Spinal cord (tissue), 10 donors: ENCODE data around the gene IFI27L2. TPM values are rescaled to one million over a fixed set of nuclear protein-coding genes. Genes with fewer than 3 reads are reported as not detected.

Experiments used
- DNase-seq, 6 donors: peaks; one replicate each; pipeline versions ENCODE4 v3.0.0 to v3.0.0-alpha.2; 2013 to 2015; ENCODE audit warnings: low spot score in 6 of 6, low read depth in 4 of 6
- H3K27ac ChIP-seq: one replicate; pipeline ENCODE4 v1.5.1; 2013; ENCODE audit warnings: low read depth, low read length, control low read depth
- H3K27me3 ChIP-seq: one replicate; pipeline ENCODE4 v1.6.1; 2013; ENCODE audit warnings: low read length; ENCODE audit not compliant: control insufficient read depth, insufficient read depth
- H3K36me3 ChIP-seq: one replicate; pipeline ENCODE4 v1.6.1; 2013; ENCODE audit warnings: low read length; ENCODE audit not compliant: control insufficient read depth, insufficient read depth
- H3K4me1 ChIP-seq: one replicate; pipeline ENCODE4 v1.6.1; 2013; ENCODE audit warnings: low read length; ENCODE audit not compliant: control insufficient read depth, insufficient read depth
- H3K4me3 ChIP-seq: one replicate; pipeline ENCODE4 v1.5.1; 2013; ENCODE audit warnings: low read depth, low read length, control low read depth
- H3K9me3 ChIP-seq: one replicate; pipeline ENCODE4 v1.6.1; 2013; ENCODE audit warnings: low read length; ENCODE audit not compliant: control insufficient read depth, insufficient read depth
- WGBS: methylation state at CpG from one replicate; pipeline ENCODE4 v1.1.5; 2013; ENCODE audit warnings: missing lambda C conversion rate; ENCODE audit not compliant: insufficient coverage; 5-methylcytosine and 5-hydroxymethylcytosine counted together
- long read RNA-seq, 4 donors: transcript quantifications; one replicate each; lab custom pipeline, GENCODE V29; 2026
- polyA plus RNA-seq, 2 donors: library from polyadenylated mRNA; unstranded; fragments of 120-200 nt; gene quantifications; one replicate each; pipeline ENCODE4 v1.2.1, GENCODE V29; 2013; ENCODE audit not compliant: insufficient read length in 2 of 2
- total RNA-seq, 2 donors: library from RNA; depleted of rRNA in 1 of 2; stranded (reverse); fragments of 120-200 nt in 1 of 2; fragments of >200 nt in 1 of 2; gene quantifications; one replicate each; pipeline versions ENCODE4 v1.2.3 to v1.2.4, GENCODE V29; 2013 to 2014
- donor health status: healthy.

Gene IFI27L2
- 100 to 1,000 TPM in 1 of 2 donors, 10 to 100 TPM in 1; 38.4 to 110 TPM for total RNA-seq
- 100 to 1,000 TPM in 1 of 2 donors, 10 to 100 TPM in 1; 96.4 to 114 TPM for polyA plus RNA-seq
- long read RNA-seq, donor 1, transcript IFI27L2-203 (2 exons, 676 nt), result minor isoform, 13 of 112 reads
- long read RNA-seq, donor 1, transcript IFI27L2-201 (4 exons, 511 nt), result major isoform, 76 of 112 reads
- long read RNA-seq, donor 1, transcript IFI27L2-204 (3 exons, 516 nt), result minor isoform, 22 of 112 reads
- long read RNA-seq, donor 1, partial matches to known transcripts, result 0 of 112 reads
- long read RNA-seq, donor 1, other reads (novel, unspliced or antisense), result 0 of 112 reads
- long read RNA-seq, donor 2, transcript IFI27L2-203 (2 exons, 676 nt), result minor isoform, 6 of 51 reads
- long read RNA-seq, donor 2, transcript IFI27L2-201 (4 exons, 511 nt), result major isoform, 28 of 51 reads
- long read RNA-seq, donor 2, transcript IFI27L2-204 (3 exons, 516 nt), result minor isoform, 16 of 51 reads
- long read RNA-seq, donor 2, partial matches to known transcripts, result 0 of 51 reads
- long read RNA-seq, donor 2, other reads (novel, unspliced or antisense), result 0 of 51 reads
- long read RNA-seq, donor 3, transcript IFI27L2-203 (2 exons, 676 nt), result minor isoform, 8 of 47 reads
- long read RNA-seq, donor 3, transcript IFI27L2-204 (3 exons, 516 nt), result minor isoform, 6 of 47 reads
- long read RNA-seq, donor 3, transcript IFI27L2-201 (4 exons, 511 nt), result major isoform, 33 of 47 reads
- long read RNA-seq, donor 3, partial matches to known transcripts, result 0 of 47 reads
- long read RNA-seq, donor 3, other reads (novel, unspliced or antisense), result 0 of 47 reads
- long read RNA-seq, donor 4, transcript IFI27L2-204 (3 exons, 516 nt), result minor isoform, 21 of 112 reads
- long read RNA-seq, donor 4, transcript IFI27L2-203 (2 exons, 676 nt), result minor isoform, 12 of 112 reads
- long read RNA-seq, donor 4, transcript IFI27L2-201 (4 exons, 511 nt), result major isoform, 78 of 112 reads
- long read RNA-seq, donor 4, partial matches to known transcripts, result 0 of 112 reads
- long read RNA-seq, donor 4, other reads (novel, unspliced or antisense), result 0 of 112 reads

GRCh38 chr14:94129111-94129757 lies at the start of gene IFI27L2:
IFI27L2 (minus strand) TSS chr14:94129604; CDS start chr14:94129564, 40 bp downstream.
- Histone ChIP-seq H3K36me3 (no peaks in the 10 kb centered on the region), H3K4me1 (peaks cover 23% of the 10 kb centered on the region), H3K4me3 (peak within 1 kb of the TSS; percentile 63), H3K9me3 (no peaks in the 10 kb centered on the region), H3K27ac (peak within 1 kb of the TSS; percentile 89), H3K27me3 (no peaks in the 10 kb centered on the region)
- 1% methylated on average over 22 of the region's 27 CpGs for WGBS
- DNase-seq, result peak; percentile 63 to 94 (median 78)

- peaks cover 15% of the 10 kb centered on the region for H3K4me1 ChIP-seq
- no peaks in the 10 kb centered on the region for H3K36me3 ChIP-seq
- H3K9me3 ChIP-seq, result no peaks in the 10 kb centered on the region
- DNase-seq, result no peak
- no CpG with 5 or more reads among the region's 1 CpG for WGBS
- peaks cover 11% of the 10 kb centered on the region for H3K27me3 ChIP-seq
- H3K27ac ChIP-seq, result no peak overlapping the region
- H3K4me3 ChIP-seq, result no peak overlapping the region
Observed at GRCh38 chr14:94177806-94178205, 48.4 kb upstream of the IFI27L2 start.

GRCh38 chr14:94176808-94177207 lies 47.4 kb upstream of the IFI27L2 start:
- DNase-seq, result no peak
- Histone ChIP-seq H3K4me3 (no peak overlapping the region), H3K27me3 (peaks cover 11% of the 10 kb centered on the region)

GRCh38 chr14:94175747-94176146 lies 46.3 kb upstream of the IFI27L2 start:
- Histone ChIP-seq H3K27ac (no peak overlapping the region), H3K36me3 (no peaks in the 10 kb centered on the region), H3K4me3 (peak overlapping the region; percentile 38), H3K27me3 (peaks cover 11% of the 10 kb centered on the region), H3K4me1 (peaks cover 15% of the 10 kb centered on the region), H3K9me3 (no peaks in the 10 kb centered on the region)
- DNase-seq, result peak in 1 of 6 donors; percentile 10
- 63% methylated on average over 1 of the region's 7 CpGs for WGBS

More at GRCh38 chr14:94176808-94177207, 47.4 kb upstream of the IFI27L2 start:
- Histone ChIP-seq H3K9me3 (no peaks in the 10 kb centered on the region), H3K27ac (no peak overlapping the region), H3K36me3 (no peaks in the 10 kb centered on the region), H3K4me1 (peaks cover 15% of the 10 kb centered on the region)
- WGBS, result 100% methylated on average over 1 of the region's 3 CpGs

GRCh38 chr14:94175011-94175745 lies 45.8 kb upstream of the IFI27L2 start:
- Histone ChIP-seq H3K27me3 (peaks cover 11% of the 10 kb centered on the region), H3K4me1 (peaks cover 15% of the 10 kb centered on the region), H3K36me3 (no peaks in the 10 kb centered on the region), H3K9me3 (no peaks in the 10 kb centered on the region), H3K27ac (no peak overlapping the region), H3K4me3 (peak overlapping the region; percentile 38)
- DNase-seq, result peak in 1 of 6 donors; percentile 46
- 1% methylated on average over 27 of the region's 30 CpGs for WGBS

- no peak for DNase-seq
- Histone ChIP-seq H3K36me3 (no peaks in the 10 kb centered on the region), H3K4me3 (peak overlapping the region; percentile 38), H3K27me3 (peaks cover 11% of the 10 kb centered on the region), H3K4me1 (peaks cover 15% of the 10 kb centered on the region), H3K9me3 (no peaks in the 10 kb centered on the region), H3K27ac (no peak overlapping the region)
- under 1% methylated on average over 24 of the region's 39 CpGs for WGBS
Observed at GRCh38 chr14:94174604-94175010, 45.2 kb upstream of the IFI27L2 start.

- H3K27ac ChIP-seq, result peak within 1 kb of the TSS; percentile 77
- peak in 5 of 6 donors; percentile 75 to 97 (median 85) for DNase-seq
Observed at GRCh38 chr14:94173885-94174603, 44.6 kb upstream of the IFI27L2 start, which contains the start of gene PPP4R4. PPP4R4 (plus strand) TSS chr14:94174322; CDS start chr14:94174466, 144 bp downstream.

GRCh38 chr14:94173471-94173884 lies 44.1 kb upstream of the IFI27L2 start:
- H3K4me3 ChIP-seq, result peak overlapping the region; percentile 69
- H3K27me3 ChIP-seq, result peaks cover 11% of the 10 kb centered on the region
- H3K27ac ChIP-seq, result peak overlapping the region; percentile 77
- no peaks in the 10 kb centered on the region for H3K36me3 ChIP-seq
- DNase-seq, result no peak
- peaks cover 15% of the 10 kb centered on the region for H3K4me1 ChIP-seq
- H3K9me3 ChIP-seq, result no peaks in the 10 kb centered on the region
- 1% methylated on average over 10 of the region's 20 CpGs for WGBS

More at GRCh38 chr14:94173885-94174603, 44.6 kb upstream of the IFI27L2 start, which contains the start of gene PPP4R4:
- peak within 1 kb of the TSS; percentile 69 for H3K4me3 ChIP-seq
- peaks cover 15% of the 10 kb centered on the region for H3K4me1 ChIP-seq
- peaks cover 11% of the 10 kb centered on the region for H3K27me3 ChIP-seq
- WGBS, result under 1% methylated on average over 72 of the region's 84 CpGs
- H3K36me3 ChIP-seq, result no peaks in the 10 kb centered on the region
- no peaks in the 10 kb centered on the region for H3K9me3 ChIP-seq
